Stimulated activated CD8-positive, alpha-beta memory T cell treated with anti-CD3 and anti-CD28 coated beads, Interleukin-7, amount 100 ng/mL, for 4 hours (primary cell): ENCODE measurements around the gene ABI3.
"Not testable (repeated sequence)": the region's sequence is repeated elsewhere in the genome, so short reads cannot be mapped to it uniquely, and the experiment has no call there.

Source experiments
- DNase-seq, 2 donors: peaks; one replicate each; pipeline ENCODE4 v3.0.0-alpha.2; 2020; ENCODE audit warnings: low read depth in 2 of 2

ABI3 gene, protein sequence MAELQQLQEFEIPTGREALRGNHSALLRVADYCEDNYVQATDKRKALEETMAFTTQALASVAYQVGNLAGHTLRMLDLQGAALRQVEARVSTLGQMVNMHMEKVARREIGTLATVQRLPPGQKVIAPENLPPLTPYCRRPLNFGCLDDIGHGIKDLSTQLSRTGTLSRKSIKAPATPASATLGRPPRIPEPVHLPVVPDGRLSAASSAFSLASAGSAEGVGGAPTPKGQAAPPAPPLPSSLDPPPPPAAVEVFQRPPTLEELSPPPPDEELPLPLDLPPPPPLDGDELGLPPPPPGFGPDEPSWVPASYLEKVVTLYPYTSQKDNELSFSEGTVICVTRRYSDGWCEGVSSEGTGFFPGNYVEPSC

GRCh38 chr17:49210158-49211029, at the start of gene ABI3, which contains the start of gene GNGT2:
Gene ABI3, plus strand, starts transcription at chr17:49210707. Its CDS starts 18 bp downstream, at chr17:49210725.
Gene GNGT2, minus strand, starts transcription at chr17:49210574. Its CDS starts 3,152 bp downstream, at chr17:49207422.
- DNase-seq = peak in 1 of 2 donors; percentile 46

GRCh38 chr17:49162866-49163265, 47.6 kb upstream of the ABI3 start:
- no peak for DNase-seq

- DNase-seq = no peak
These were observed 45.4 kb upstream of the ABI3 start for GRCh38 chr17:49165143-49165542.

GRCh38 chr17:49168706-49169105, 41.8 kb upstream of the ABI3 start:
- no peak for DNase-seq

DNA sequence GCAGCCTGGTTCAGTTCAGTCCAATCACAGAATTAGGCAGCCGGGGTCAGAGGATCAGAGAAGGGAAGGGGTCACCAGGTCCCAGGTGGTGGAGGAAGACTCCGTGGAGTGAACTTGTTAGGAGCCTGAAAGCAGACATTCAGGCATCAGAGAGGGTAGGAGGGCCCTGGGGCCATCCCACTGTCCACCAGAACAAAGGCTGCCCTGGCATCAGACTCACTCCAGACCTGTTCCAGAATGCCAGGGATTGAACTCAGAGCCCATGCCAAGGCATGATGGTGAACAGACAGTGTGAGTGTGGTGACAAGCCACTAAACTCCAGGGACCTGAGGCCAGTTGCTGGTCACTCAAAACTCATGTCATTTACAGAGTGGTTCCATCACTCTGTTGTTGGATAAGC, 40.3 kb upstream of the ABI3 start:
- no peak for DNase-seq

GRCh38 chr17:49170711-49171110, 39.8 kb upstream of the ABI3 start:
- DNase-seq = not testable (repeated sequence)

DNA sequence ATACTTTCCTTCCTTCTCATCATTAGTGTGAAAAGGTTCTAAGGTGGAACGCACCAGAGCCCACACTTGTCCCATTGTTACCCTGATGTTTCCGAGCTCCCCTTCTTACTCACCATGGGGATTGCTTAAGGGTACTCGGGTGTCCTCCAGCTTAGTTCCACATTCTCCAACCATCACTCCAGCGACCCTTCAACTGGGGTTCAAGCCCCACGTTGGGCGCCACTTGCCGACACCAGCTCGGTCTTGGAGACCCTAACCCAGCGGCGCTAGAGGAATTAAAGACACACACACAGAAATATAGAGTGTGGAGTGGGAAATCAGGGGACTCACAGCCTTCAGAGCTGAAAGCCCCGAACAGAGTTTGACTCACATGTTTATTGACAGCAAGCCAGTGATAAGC, 34.5 kb upstream of the ABI3 start:
- DNase-seq = not testable (repeated sequence)

DNA sequence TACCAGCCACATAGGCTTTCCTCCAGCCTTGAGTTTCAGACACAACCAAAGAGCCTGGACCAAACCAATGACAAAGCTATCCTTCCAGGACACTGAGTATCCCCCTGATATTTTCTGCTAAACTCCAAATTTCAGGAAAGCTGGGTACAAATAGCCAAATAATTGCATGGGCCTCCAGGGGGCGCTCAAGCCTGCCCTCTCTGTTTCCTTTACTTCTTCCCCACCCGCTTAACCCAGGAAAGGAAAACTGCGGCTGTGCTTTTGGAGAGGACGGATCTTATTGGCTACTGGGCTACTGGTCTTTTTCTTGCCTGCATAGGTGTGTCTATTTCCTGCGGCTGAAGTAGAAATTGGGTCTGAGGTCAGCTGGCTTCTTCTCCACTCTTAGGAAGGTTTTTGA, 30.2 kb upstream of the ABI3 start:
- DNase-seq = peak; percentile 35 to 46

GRCh38 chr17:49180998-49181635, 29.4 kb upstream of the ABI3 start:
- DNase-seq = no peak

DNA sequence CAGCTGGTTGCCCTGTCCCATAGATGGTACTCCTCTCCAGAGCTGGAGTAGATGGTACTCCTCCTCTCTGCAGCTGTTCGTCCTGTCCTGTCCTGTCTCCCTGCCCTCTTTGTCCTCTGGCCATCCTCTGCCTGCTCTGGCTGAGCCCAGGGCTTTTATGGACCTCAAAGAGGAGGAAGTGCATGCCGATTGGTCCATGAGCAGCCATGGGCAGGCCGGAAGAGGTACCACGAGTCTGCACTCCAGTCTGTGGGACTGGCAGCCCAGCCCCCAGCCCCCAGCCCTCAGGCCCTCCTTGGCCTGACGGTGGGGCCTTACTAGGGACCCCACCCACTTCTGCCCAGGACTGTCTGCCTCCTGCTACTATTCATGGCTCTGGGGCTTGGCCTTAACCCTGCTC, 27.2 kb upstream of the ABI3 start:
- DNase-seq = no peak

DNA sequence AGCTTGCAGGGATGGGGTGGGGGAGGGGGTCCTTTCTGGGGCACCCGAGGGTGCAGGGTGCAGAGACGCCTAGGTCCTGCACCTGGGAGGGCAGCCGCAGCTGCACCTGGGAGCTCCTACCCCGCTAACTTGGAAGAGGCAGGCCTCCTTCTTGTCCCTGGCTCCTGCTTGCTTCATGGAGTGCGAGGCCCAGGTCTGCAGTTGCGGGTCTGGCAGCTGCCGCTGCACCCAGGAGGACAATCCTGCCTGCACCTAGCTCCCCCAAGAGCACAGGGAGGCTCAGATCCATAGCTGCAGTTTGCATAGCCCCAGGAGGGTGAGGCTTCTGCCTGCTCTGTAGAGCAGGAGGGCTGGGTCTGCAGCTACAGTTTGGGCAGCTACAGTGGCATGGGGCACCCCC, 26.7 kb upstream of the ABI3 start:
- no peak for DNase-seq

GRCh38 chr17:49184522-49184921, 26.0 kb upstream of the ABI3 start:
- not testable (repeated sequence) for DNase-seq

DNA sequence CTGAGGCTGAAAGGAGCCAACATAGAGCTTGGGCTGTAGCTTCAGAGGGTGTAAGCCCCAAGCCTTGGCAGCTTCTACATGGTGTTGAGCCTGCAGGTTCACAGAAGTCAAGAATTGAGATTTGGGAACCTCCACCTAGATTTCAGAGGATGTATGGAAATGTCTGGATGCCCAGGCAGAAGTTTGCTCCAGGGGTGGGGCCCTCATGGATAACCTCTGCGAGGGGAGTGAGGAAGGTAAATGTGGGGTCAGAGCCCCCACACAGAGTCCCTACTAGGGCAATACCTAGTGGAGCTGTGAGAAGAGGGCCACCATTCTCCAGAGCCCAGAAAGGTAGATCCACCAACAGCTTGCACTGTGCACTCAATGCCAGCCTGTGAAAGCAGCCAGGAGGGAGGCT, 25.1 kb upstream of the ABI3 start:
- DNase-seq = not testable (repeated sequence)

GRCh38 chr17:49187301-49187700, 23.2 kb upstream of the ABI3 start:
- DNase-seq = no peak

DNA sequence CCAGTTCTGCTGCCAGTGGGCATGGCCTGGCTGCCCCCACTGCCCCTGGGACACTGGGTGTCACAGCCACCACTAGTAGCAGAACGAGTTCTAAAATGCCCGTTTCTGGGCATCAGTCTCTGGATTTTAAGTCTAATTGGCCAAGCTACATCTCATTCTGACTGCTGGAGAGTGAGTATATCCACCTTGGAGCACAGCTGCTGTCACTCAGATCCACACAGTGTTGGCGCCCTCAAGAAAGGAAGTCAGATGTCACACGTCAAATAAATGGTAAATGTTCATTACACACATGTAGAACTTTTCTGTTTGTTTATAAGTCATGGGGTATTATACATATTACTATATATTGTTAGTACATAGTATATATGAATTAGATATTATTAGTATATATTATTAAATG, 19.6 kb upstream of the ABI3 start:
- DNase-seq = no peak

GRCh38 chr17:49191409-49191916, 19.0 kb upstream of the ABI3 start:
- DNase-seq = no peak

- DNase-seq = peak; percentile 70 to 88
These were observed 18.4 kb upstream of the ABI3 start for GRCh38 chr17:49191917-49192741.

DNA sequence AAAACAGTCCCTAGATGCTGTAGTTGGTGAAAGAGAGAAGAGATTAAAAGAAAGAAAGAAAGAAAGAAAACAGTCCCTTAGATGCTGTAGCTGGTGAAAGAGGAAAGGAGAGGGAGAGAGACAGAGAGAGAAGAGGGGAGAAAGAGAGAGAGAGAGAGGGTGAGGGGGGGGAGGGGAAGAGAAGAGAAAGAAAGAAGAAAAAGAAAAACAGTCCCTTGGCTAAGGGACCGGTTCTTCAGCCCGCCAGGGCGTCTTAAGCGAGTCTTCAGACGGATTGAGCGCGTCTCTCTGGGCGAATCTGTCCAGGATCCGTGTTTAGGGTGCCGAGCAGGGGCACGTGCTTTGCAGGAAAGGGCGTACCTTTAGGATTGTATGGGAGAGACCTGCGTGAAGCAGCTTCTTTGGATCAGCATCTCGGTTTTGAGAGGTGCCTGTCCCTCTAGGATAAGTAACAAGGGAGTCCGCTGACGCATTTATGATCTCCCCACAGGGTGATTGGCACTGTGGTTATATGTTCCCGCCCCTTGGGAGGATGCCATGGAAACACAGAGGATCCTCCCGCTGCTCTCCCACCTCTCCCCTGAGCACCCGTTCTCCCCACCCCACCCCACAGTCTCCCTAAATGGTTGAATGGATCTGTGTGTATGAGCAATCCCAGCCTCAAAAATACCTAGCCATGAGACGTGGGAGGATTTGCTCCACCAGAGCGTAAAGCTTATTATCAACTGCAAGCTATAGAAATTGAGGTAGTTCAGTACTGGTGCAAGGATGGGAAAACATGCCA, 16.8 kb upstream of the ABI3 start:
- no peak for DNase-seq

- no peak for DNase-seq
These were observed 16.3 kb upstream of the ABI3 start for GRCh38 chr17:49194297-49194607.

DNA sequence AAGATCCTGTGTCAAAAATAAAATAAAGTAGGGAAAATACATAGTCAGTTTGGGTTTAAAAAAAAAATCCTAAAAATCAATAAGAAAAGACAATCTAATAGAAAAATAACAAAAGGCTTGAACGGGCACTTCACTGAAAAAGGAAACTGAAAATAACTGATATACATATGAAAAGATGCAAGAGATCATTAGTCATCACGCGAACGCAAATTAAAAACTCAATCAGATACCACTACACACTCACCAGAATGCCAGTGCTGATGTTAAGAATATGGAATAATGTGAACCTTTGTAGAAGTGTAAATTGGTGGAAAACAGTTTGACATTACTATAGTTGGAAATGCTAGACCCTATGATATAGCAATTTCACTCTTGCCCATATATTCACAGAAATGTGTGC, 14.8 kb upstream of the ABI3 start:
- no peak for DNase-seq

DNA sequence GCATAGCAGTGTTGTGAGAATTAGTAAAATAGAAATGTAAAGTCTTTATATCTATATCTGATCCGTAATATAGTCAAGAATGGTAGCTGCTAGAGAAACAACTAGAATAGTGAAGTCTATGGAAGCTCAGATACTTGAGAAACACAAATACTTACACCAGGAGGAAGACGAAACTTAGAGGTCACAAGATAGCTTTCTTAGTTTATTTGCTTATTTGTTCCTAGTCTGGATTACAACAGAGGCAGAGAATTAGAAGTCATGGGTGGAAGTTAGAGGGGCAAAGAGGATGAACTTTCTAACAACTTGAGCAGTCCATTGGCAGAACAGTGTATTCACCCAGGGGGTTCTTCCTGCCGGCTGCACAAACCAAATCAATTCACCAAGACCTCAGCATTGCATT, 14.0 kb upstream of the ABI3 start:
- no peak for DNase-seq
